ENCODE data around the gene TENM4.

Gene TENM4

DNA sequence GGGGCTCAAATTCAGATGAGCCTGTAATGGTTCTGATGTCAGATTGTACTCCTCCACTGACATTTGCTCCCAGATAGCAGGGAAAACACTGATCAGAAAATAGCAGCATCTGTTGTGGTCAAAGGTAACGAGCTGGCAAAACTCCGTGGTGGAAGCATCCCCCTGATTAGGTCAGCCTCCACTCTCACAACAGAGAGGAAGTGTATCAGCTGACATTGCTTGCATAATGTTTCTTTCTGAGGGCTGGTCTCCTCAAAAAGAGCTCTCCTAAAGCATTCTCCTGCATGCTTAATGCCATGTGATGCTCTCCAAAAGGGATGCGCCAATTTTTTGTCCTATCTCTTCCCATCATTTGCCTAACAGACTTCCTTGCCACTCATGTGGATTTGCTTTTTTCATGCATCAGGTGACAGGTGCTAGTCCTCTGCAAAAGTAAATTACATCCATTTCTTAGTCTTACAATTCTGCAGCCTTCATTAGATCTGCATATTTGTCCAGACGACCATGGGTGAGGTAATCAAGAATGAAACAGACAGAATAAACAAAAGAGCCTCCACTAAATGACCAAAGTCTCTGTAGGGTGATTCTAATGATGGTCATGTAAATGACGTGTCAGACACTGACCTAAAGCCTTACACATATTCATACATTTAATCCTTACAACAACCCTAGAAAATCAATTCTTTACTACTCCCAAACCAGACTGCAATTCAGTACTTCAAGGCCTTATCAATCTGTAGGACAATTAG is 6.4 kb upstream of the TENM4 start:
- DNase-seq (ENCODE audit: low read depth): no peak

DNA sequence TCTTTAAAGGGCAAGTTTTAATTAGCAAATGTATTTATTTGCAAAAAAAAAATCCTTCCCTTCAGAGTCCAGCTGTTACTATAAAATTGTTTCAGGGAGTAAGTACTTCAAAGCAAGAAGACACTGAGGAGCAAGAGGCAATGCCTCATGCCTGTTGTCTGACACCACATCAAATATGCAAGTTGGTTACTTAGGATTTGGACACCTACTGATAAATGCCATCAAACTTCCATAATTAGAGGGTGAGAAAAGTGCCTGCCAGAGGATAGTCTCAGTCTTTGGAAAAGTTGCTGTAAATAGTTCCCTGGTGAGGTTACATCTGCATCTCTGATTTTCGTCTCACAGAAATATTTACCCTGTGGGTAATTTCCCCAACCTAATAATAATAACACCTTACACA is 4.1 kb upstream of the TENM4 start:
- DNase-seq (ENCODE audit: low read depth): no peak

DNA sequence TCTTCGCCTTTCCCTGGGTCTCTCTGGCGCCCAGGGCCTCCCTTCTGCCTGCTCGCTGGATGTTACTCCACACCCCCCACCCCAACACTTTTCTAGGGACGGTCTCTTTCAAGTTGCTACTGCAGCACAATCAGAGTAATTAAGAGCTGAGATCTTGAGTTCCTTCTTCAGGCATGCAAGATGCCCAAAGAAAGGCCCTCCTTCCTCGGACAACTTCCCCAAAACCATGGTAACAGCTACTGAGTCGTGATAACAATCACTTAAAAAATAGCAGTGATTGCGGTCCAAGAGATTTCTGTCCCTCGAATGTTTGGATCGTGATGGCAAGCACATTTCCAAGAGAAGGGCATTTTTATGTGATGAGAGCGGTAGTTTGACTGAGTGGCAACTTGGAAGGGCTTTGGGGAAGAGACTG is 638 bp upstream of the TENM4 start:
- peak; percentile 79 for DNase-seq (ENCODE audit: low read depth)

DNA sequence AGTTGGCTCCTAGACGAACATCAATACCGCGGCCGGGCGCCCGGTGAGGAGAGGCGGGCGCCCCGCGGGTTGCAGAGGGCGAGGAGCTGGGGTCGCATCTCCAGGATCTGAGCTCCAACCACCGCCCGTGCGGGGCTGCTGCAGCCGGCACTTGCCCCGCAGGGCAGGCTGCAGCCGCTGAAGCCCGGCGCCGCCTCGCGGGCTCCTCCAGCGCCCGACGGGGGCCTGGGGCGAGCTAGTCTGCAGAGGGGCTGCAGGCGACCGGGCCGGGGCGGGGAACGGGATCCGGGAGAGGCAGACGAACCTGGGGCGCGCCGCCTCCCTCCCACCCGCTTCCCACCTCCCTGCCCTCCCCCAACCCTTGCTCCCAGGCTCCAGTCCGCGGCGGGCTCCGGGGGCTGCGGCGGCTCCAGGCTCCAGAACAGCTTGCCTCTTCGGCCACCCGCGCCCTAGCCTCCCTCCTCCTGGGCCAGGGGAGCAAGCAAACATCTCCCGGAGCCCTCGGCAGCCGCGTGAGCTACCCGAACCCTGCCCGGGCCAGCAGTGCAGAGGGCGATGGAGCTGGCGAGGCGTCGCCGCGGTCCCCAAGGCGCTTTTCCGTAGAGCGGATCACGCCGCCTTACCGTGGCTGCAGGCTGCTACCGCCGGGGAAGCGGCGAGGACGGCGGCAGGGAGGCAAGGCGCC is 802 bp downstream of the TENM4 start:
- no peak for DNase-seq (ENCODE audit: low read depth)

DNA sequence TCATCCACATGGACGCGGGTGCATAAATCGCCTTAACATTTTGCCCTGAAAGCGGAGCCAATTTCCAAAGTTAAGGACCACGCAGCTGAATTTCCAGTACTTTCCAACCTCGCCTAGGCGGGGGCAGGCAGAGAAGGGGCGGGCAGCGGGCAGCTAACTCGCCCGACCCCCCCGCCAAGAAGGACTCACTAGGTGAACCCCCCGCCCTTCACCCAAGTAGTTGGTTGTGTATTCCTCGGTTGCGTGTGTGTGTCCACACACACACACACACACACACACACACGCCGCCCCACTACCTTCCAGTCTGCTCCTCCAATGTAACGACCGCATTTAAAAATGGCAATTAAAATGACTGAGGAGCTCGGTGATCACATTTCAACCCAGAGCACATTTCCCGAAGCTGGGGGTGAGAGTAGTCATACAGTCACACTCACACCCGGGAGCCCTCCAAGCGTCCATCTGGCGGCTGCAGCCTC is 1.4 kb downstream of the TENM4 start:
- no peak for DNase-seq (ENCODE audit: low read depth)

DNA sequence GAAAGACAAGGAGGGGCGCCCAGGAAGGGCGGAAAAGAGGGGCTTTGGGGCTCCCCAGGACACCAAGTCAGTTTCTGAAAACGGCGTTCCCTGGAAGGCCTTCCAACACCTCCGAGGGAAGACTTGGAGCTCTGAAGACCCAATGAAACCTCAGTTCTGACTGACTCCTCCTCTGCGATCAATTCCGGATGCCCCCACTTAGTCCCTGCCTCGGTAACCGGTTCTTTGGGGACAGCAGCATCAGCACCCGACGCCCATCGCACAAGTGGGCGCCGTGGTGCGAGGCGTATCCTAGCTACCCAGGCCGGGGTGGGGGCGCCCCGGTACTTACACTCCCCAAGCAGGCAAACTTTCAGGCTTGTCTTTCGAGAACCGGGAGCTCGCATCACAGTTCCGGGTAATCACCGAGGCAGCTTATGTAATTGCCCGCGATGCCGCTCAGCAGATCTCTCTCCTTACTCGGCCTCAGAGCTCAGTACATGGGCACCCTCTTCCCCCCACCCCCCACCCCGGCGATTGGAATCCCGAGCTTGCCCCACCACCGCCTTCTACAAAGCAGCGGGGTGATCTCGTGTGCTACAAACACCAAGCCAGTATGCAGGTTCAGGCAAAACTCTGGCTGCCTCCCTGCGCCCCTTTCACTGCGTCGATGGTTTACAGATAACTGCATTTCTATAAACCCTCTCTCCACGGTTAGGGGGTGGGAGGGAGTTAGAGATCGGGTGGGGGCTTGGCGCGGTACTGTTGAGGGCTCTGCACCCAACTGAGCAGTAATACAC is 2.0 kb downstream of the TENM4 start:
- DNase-seq (ENCODE audit: low read depth): no peak

DNA sequence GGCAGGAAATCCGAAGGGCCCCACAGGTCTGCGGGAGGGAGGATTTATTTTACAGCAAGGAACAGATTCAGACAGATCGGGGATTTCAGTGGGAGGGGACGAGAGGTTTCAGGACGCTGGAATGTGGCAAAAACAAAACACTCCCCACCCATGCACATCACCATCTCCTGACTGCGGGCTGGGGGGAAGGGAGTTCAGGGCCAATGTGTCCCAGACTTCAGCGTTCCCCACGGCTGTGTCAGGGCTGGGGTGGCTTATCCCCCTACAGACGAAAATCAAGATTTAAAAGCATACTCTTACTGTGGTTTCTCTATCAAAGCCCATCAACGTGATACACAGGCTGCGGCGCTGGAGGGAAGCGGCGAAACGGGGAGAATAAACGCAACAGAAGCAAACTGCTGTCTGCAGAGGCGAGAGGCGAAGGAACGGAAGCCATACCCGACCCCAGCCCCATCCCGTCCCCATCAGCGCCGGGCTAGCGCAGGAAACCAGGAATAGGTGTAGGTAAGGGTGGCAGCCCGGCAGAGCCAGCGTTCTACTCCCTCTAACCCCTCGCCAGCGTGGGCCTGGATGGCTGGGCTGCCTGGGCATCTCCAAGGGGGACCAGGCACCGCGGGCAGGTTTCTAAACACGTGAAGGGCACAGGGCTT is 2.7 kb downstream of the TENM4 start:
- DNase-seq (ENCODE audit: low read depth): no peak

DNA sequence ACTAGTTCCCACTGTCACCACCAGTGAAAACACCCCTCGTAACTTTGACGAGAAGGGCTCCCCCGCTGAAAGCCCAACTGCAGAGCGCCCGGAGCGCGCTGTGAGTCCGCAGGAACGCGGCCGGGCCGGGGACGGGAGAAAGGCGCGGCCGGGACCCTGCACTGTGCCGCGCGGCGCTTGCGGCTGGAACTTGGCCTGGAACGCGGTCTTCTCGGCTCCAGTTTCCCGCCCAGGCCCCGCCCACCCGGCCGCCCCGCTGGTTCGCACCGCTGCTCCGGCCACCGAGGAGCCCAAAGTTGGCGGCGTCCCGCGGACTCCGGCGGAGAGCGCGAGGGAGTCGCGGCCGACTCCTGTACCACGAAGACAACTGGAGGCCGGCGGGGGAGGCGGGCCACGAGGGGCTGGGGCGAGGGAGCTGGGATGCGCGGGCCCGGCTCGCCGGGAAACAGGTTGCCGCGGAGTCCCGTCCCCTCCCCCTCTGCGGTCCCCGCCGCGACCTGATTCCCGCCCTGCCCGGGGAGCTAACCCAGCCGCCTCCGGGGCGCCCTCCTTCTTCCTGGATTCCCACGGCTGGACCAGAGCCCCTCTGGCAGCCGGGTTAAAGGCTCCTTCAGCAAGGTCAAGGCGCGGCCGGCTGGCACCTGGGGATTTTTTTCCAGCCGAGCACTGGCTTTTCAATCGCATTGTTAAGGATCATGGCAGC is 3.4 kb downstream of the TENM4 start:
- no peak for DNase-seq (ENCODE audit: low read depth)

DNA sequence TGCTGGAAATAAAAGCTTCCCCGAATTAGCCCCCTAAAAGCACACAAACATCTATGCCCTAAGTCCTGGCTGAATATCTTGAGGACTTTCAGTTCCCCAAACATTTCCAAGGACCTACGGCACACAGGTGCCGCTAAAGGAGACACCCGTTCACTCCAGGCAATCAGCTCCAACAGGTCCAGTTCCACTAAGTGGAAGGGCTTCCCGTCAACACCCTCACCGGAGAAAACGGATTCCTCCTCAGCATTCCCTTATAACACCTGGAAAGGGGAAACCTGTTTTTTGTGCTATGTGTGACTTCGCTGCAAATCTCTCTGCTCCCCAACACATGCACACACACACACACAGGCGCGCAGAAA is 3.9 kb downstream of the TENM4 start:
- DNase-seq (ENCODE audit: low read depth): no peak

DNA sequence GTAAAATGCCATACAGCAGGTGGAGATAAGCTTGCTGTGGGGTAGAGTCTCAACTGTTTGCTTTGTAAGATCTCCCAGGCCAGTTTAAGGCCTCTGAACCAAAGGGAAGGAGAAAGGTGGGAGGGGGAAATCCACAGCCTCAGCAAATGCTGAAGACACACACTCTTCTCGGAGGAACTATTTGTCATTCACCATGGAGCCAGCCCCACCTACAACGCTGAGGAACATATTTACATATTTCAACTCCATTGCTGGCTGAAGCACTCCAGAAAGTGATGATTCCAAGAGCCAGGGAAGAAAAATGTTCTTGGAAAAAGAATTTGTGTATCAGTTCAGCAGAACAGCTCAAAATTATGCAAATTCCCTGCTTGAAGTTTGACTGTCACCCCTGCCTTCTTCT is 6.5 kb downstream of the TENM4 start:
- DNase-seq (ENCODE audit: low read depth): no peak

DNA sequence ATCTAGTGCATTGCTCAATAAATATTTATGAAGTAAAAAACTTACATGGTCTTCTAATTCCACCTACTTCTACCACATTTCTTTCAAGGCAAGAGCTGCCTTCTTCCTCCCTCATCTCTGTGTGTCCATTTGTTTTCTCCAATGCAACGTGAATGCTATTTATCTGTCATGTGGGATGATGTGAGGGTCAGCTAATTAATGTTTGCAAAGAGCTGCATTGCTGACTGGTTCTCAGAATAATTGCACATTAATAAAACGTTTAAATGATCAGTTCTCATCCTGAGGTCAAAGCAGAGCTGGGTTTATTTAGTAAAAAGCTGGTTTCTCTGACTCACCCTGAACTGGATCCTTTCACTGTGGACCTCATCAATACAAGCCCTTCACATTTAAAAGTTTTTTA is 8.7 kb downstream of the TENM4 start:
- no peak for DNase-seq (ENCODE audit: low read depth)

DNA sequence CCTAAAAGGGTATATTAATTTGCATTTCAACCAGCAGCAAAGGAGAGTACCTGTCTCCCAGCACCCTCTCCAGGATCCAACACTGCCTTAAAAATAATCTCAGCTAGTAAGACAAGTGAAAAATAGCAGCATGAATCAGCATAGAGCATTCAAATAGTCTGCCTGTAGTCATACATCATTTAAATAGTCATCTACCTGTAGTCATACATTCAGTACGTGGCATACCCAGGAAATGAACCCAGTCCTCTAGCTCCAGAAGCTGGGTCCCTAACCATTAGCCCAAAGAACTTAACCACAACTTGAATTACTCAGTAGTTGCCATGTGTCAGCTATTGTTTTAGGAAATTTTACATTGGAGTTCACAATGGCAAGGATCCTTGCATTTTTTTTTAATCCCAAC is 9.3 kb downstream of the TENM4 start:
- no peak for DNase-seq (ENCODE audit: low read depth)

DNA sequence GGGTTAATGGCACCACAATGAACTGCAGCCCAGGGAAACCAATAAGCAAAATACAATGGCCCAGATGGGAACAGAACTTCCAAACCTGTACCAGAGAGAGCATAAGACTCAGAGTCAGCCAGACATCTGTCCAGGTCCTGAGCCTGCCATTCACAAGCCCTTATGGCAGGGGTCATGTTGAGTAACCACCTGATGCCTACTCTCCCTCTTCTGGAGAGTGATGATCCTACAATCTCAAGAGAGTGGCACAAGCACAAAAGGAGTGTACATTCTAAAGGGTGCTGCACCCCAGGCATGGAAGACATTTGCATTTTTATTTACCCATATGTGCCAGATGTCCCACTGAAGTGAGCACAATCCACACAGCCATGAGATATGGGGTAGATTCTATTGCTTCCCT is 10.6 kb downstream of the TENM4 start:
- no peak for DNase-seq (ENCODE audit: low read depth)

DNA sequence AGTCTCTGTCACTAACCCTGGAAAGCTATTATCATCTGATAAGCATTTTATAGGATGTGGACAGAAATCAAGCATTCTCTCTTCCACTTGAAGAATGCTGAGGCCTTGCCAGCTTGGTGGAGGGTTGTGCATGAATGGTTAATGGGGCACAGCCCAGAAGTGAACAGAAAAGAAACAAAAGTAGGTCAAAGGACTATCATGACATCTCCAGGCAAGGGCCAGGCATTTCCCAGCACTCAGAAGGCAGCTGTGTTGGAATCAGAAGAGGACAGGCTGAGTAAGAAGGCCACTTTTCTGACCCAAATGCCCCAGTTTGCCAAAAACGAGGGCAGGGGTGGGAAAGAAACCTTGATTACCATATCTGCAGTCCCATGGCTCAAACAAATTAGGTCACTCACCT is 12.4 kb downstream of the TENM4 start:
- no peak for DNase-seq (ENCODE audit: low read depth)

DNA sequence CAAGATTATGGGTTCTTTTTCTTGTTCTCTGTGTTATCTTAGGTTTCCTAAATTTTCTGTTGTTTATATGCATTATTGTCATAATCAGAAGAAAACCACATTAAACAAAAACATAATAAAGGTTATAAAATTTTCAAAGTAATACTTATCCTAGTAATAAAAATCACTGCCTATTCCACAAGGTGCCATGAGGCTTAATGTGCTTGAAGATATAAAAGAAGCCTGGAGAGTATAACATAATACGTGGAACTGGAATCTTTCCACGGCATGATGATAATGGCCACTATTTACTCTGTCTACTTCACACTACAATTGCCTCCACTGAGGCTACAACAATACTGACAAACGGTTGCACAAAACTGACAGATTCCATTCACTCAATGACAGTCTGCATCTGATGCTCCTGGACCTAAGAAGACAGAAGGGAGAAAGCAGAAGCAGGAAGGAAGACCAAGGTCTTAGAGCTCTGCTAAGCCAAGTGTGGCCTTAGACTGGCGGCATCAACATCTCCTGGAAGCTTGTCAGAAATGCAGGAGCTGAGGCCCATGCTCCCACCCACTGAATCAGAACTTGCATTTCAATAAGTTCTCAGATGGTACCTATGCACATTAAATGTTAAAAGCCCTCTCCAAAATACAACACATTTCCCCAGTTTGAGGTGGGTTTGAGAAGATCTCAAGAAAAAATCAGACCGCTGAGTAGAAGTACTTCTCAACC is 13.1 kb downstream of the TENM4 start:
- DNase-seq (ENCODE audit: low read depth): no peak

DNA sequence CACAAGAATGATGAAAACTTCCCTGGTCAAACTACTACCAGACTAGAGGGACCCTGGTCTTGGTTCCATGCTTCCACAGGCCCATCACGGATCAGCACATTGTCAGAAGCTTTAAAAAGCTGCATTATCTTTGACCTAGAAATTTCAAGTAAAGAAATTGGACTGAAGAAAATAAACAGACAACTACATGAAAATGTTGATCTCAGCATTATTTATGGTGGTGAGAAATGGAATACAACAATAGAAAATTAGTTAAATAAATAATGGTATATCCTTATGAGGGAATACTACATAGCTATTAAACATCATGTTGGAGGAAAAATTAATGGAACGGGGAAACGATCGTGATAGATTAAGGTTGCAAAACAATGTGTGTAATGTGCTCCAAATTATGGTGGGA is 13.7 kb downstream of the TENM4 start:
- no peak for DNase-seq (ENCODE audit: low read depth)

DNA sequence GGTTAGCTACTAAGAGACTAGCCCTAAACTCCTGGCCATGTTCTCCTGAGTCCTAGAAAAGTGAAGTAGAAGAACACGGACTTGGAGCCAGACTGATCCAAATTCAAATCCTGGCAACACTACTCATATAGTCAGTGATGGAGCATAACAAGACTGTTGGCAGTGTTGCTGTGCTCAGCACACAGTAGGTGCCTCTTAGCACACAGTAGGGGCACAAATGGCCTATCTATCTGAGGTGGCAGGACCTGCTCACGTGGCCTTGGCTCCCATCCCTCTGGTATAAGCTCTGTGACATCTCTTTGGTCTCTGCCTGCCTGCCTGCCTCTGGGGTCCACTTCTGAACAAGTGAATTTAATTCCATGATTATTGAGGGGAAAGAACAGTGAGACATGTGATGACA is 15.4 kb downstream of the TENM4 start:
- no peak for DNase-seq (ENCODE audit: low read depth)

DNA sequence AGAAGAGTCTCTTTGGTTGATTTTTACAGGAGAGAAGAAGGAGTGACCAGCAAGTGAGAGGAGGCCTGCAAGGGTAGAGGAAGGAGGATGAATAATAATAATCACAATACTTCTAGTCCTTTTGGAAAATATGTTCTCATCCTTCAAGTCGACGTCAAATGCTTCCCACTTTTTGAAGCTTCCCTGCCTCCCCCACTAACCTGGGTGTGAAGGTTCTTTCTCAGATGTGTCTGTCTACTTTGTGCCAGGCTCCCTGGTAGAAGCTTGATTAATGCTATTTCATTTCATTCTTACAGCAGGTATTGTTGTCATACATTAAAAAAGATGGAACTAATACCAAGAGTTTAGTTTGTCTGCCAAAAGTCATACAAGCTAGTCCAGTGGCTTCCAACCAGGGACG is 17.1 kb downstream of the TENM4 start:
- DNase-seq (ENCODE audit: low read depth): no peak

DNA sequence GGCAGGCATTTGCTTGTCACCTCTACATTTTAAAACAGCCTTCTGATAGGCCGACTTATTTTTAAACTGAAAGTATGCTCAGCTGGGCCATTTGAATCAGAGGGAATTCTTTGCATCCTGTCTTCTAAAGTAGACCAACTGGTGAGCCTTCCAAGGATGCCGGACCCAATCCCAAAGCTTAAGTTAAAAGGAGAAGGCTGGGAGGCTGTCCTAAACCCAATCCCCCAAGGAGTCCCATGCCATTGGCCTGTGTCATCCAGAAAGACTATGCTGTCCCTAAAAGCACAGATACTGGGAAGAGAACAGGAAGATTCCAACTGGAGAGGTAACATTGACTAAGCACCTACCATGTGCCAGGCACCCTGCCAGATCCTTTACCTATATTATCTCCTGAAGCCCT is 18.0 kb downstream of the TENM4 start:
- DNase-seq (ENCODE audit: low read depth): no peak

DNA sequence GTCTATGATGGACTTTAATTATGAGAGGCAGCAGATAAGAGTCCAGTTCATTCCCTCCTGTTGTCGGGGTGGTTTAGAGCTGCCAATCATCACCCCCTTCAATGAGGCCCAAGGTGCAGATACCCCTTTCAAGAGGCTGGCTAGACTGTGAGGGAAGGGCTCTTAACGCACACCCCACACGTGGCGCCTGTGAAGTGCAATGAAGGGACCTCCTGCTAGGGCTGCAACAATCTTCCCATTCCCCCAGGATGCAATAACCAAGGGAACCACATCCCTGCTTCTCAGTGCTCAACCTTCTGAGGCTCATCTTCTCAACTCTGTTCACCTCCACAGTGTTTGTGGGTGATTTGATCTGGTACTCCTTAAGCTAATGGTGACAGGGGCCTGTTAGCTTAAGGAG is 19.0 kb downstream of the TENM4 start:
- no peak for DNase-seq (ENCODE audit: low read depth)

DNA sequence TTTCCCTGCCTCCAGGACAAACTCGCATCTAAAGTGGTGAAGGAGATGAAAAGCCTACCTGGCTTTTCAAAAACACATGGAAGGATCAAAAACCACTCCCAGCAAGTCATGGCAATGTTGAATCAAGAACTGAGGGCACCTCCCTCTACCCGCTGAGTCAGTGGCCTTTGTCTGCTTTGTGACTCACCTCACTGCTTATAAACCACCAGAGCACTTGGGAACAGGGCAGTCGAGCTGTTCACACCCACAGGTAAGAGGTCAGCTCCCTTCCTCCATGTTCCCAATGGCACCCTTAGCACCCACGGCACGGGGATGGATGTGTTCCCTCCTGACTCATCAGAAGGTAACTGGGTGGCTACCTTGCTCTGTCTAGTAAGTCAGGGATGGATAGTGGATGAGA is 21.7 kb downstream of the TENM4 start:
- no peak for DNase-seq (ENCODE audit: low read depth)
